Endothelial cell of umbilical vein (primary cell): Measurements from ENCODE around the gene NFE2L1. TPM values are rescaled to one million over a fixed set of nuclear protein-coding genes. Genes with fewer than 3 reads are reported as not detected.
"Not testable (repeated sequence)": the region's sequence is repeated elsewhere in the genome, so short reads cannot be mapped to it uniquely, and the experiment has no call there.

Experiments used
- BruUV-seq: library from RNA; stranded (reverse); fragments of 400-500 nt; replicated peaks from 2 replicates; lab custom pipeline; 2021; lab: Mats Ljungman, UMichigan
- CTCF ChIA-PET: fragments of 300-600, 350-600 bp; sonication (Branson Sonifier 250); formaldehyde crosslinking; loops from one replicate; lab custom pipeline; 2021; ENCODE audit warnings: antibody characterized with exemption, inconsistent platforms; lab: Charles Lee
- POLR2A ChIA-PET: fragments of 300-600, 350-600 bp; sonication (Branson Sonifier 250); formaldehyde crosslinking; loops from one replicate; lab custom pipeline; 2021; ENCODE audit warnings: antibody characterized with exemption, inconsistent platforms; lab: Charles Lee
- DNase-seq: peaks from one replicate; pipeline ENCODE4 v3.0.0-alpha.2; 2011; ENCODE audit warnings: low read depth, low spot score
- FAIRE-seq: peaks from 2 replicates; lab custom pipeline; 2011; peaks lifted over from hg19 to GRCh38; lab: Jason Lieb, UNC
- H2AFZ ChIP-seq: 2 replicates; pipeline ENCODE4 v1.6.0; 2012; ENCODE audit warnings: low read depth, low read length, control low read depth, inconsistent platforms
- H3K27ac ChIP-seq: 2 replicates; pipeline ENCODE4 v1.5.1; 2011; ENCODE audit warnings: low read depth, mild to moderate bottlenecking, control low read depth, low read length, moderate library complexity; ENCODE audit not compliant: insufficient read depth
- H3K27me3 ChIP-seq, 2 experiments: 2 replicates each; pipeline versions ENCODE4 v1.6.0 to v1.6.1; 2011; ENCODE audit warnings: low read length in 2 of 2, mixed read lengths in 1 of 2; ENCODE audit not compliant: control insufficient read depth in 2 of 2, insufficient read depth in 2 of 2
- H3K36me3 ChIP-seq, 2 experiments: 2 replicates in 1 of 2; 3 replicates in 1 of 2; pipeline ENCODE4 v1.5.1; 2011; ENCODE audit warnings: low read length in 2 of 2, mild to moderate bottlenecking in 1 of 2, moderate library complexity in 1 of 2; ENCODE audit not compliant: control insufficient read depth in 2 of 2, insufficient read depth in 2 of 2; ENCODE audit errors: extremely low read depth in 1 of 2
- H3K4me1 ChIP-seq: 3 replicates; pipeline ENCODE4 v1.5.1; 2011; ENCODE audit warnings: mild to moderate bottlenecking, low read length; ENCODE audit not compliant: control insufficient read depth, insufficient read depth; ENCODE audit errors: extremely low read depth
- H3K4me2 ChIP-seq: 2 replicates; pipeline ENCODE4 v1.6.1; 2011; ENCODE audit warnings: low read length, control low read depth, mixed read lengths; ENCODE audit not compliant: insufficient read depth
- H3K4me3 ChIP-seq, 3 experiments: fragments of 200-600 bp in 1 of 3; sonication (generic), shearing (Covaris generic) in 1 of 3; replicated peaks in 1 of 3; 2 replicates each; pipeline ENCODE4 v1.5.1; 2011 to 2016; ENCODE audit warnings: control low read depth in 3 of 3, low read length in 3 of 3, mild to moderate bottlenecking in 2 of 3, inconsistent platforms in 1 of 3, low read depth in 1 of 3, moderate library complexity in 1 of 3; ENCODE audit not compliant: insufficient read depth in 1 of 3
- H3K79me2 ChIP-seq: 2 replicates; pipeline ENCODE4 v1.6.0; 2012; ENCODE audit warnings: low read length, inconsistent platforms; ENCODE audit not compliant: control insufficient read depth, insufficient read depth
- H3K9ac ChIP-seq: replicated peaks from 2 replicates; pipeline ENCODE3; 2011; ENCODE audit warnings: low read length, control low read depth; ENCODE audit not compliant: insufficient read depth; ENCODE audit errors: extremely low read depth
- H3K9me1 ChIP-seq: replicated peaks from 3 replicates; pipeline ENCODE4 v1.6.0; 2011; ENCODE audit warnings: mild to moderate bottlenecking, low read length; ENCODE audit not compliant: control insufficient read depth, insufficient read depth; ENCODE audit errors: extremely low read depth
- H3K9me3 ChIP-seq: replicated peaks from 2 replicates; pipeline ENCODE4 v1.5.1; 2012; ENCODE audit warnings: low read length, inconsistent platforms; ENCODE audit not compliant: control insufficient read depth, insufficient read depth
- H4K20me1 ChIP-seq: replicated peaks from 2 replicates; pipeline ENCODE3; 2011; ENCODE audit warnings: mild to moderate bottlenecking, low read length; ENCODE audit not compliant: control insufficient read depth, insufficient read depth; ENCODE audit errors: extremely low read depth
- CTCF ChIP-seq, 2 donors: IDR thresholded peaks; 1 replicate in 1 of 2; 2 replicates in 1 of 2; pipeline ENCODE4 v1.5.1; 2011; ENCODE audit warnings: low read length in 2 of 2, mild to moderate bottlenecking in 2 of 2, moderate library complexity in 2 of 2, control low read depth in 1 of 2, inconsistent platforms in 1 of 2, low read depth in 1 of 2; ENCODE audit not compliant: insufficient read depth in 1 of 2; ENCODE audit errors: extremely low read depth in 1 of 2
- EZH2 ChIP-seq: IDR thresholded peaks from 2 replicates; pipeline ENCODE4 v1.6.1; 2012; ENCODE audit warnings: borderline replicate concordance, low read depth, mild to moderate bottlenecking, moderate library complexity, low read length, inconsistent platforms; ENCODE audit not compliant: severe bottlenecking
- FOS ChIP-seq: IDR thresholded peaks from 2 replicates; pipeline ENCODE4 v1.6.1; 2011; ENCODE audit warnings: mild to moderate bottlenecking, low read length, moderate library complexity, borderline replicate concordance; ENCODE audit not compliant: insufficient read depth
- GATA2 ChIP-seq: IDR thresholded peaks from 2 replicates; pipeline ENCODE4 v1.7.0; 2011; ENCODE audit warnings: low read depth, mild to moderate bottlenecking, moderate library complexity, mixed read lengths, low read length; ENCODE audit not compliant: insufficient read length, insufficient read depth
- JUN ChIP-seq: IDR thresholded peaks from 2 replicates; pipeline ENCODE4 v1.6.1; 2011; ENCODE audit warnings: borderline replicate concordance, low read depth; ENCODE audit not compliant: insufficient read length, insufficient read depth
- MAX ChIP-seq: IDR thresholded peaks from 2 replicates; pipeline ENCODE4 v1.6.1; 2011; ENCODE audit not compliant: insufficient read depth, insufficient read length
- MYC ChIP-seq: IDR thresholded peaks from one replicate; pipeline ENCODE4 v1.6.1; 2011; ENCODE audit warnings: mild to moderate bottlenecking, low read depth, low read length
- POLR2AphosphoS5 ChIP-seq: IDR thresholded peaks from 2 replicates; pipeline ENCODE4 v1.6.1; 2012; ENCODE audit warnings: low read depth, mild to moderate bottlenecking, control low read depth, low read length, moderate library complexity; ENCODE audit not compliant: insufficient read depth
- dilution Hi-C: fragments of 300-500 bp; cut with MboI; formaldehyde crosslinking; loops from one replicate; pipeline ENCODE4 v1.15.0; 2019; ENCODE audit warnings: low sequenced_read_pairs; ENCODE audit not compliant: extremely low pct_ligation_motif_present
- intact Hi-C: fragments of 100-400 bp; cut with micrococcal nuclease; formaldehyde crosslinking; loops from one replicate; pipeline ENCODE4 v1.10.0; 2022
- polyA plus RNA-seq, 4 experiments: library from polyadenylated mRNA; depleted of rRNA in 3 of 4; stranded (reverse) in 3 of 4; unstranded in 1 of 4; fragments of >200 nt; gene quantifications; 2 replicates each; pipeline versions ENCODE4 v1.2.1 to v1.2.3, GENCODE V29; 2011 to 2012; ENCODE audit warnings: missing spikeins in 1 of 4
- total RNA-seq: library from RNA; stranded (reverse); gene quantifications from 2 replicates; pipeline ENCODE4 v1.2.3, GENCODE V29; 2021

NFE2L1 gene
- total and polyA plus RNA-seq, 2 donors (not counting 3 experiments of a cell fraction or from before 2014, with no cell fraction given), result 187 to 236 TPM

GRCh38 chr17:48071654-48072053, 23.5 kb downstream of the NFE2L1 start:
- intact Hi-C loops, result no loop called here
- H3K4me1 ChIP-seq, result peaks cover 5% of the 10 kb centered on the region
- ChIA-PET CTCF (interaction anchor here (0.7 to 11.5 kb wide), 3 partner anchors 15 to 43 kb away, joined by 4 to 210 read pairs (median 4); no protein-coding TSS in a partner anchor), POLR2A (no interaction called here)
- BruUV-seq, result no TSS peak
- FAIRE-seq (no peak), DNase-seq (no peak)
- peaks cover 2% of the 10 kb centered on the region for H4K20me1 ChIP-seq
- H3K9ac ChIP-seq, result no peak overlapping the region
- H3K79me2 ChIP-seq, result no peaks in the 10 kb centered on the region
- H3K27ac ChIP-seq, result no peak overlapping the region
- H2AFZ ChIP-seq, result no peak overlapping the region
- H3K36me3 ChIP-seq, result peaks cover 10 to 14% of the 10 kb centered on the region in 2 experiments
- no peaks in the 10 kb centered on the region for H3K9me1 ChIP-seq
- TF ChIP-seq JUN, result no peak
- TF ChIP-seq MAX, result no peak
- TF ChIP-seq MYC, result no peak
- no peak for TF ChIP-seq EZH2
- no peak for TF ChIP-seq CTCF (IDR thresholded peaks at IDR 0.05; ENCODE audit: extremely low read depth in 1 of 2, insufficient read depth in 1 of 2, low read depth in 1 of 2, low read length in 2 of 2)
- TF ChIP-seq GATA2, result no peak
- TF ChIP-seq FOS, result no peak
- TF ChIP-seq POLR2AphosphoS5, result no peak
- H3K4me3 ChIP-seq, result no peak overlapping the region
- dilution Hi-C loops, result no loop called here
- H3K27me3 ChIP-seq, result no peaks in the 10 kb centered on the region
- H3K9me3 ChIP-seq, result no peaks in the 10 kb centered on the region
- no peak overlapping the region for H3K4me2 ChIP-seq

DNA sequence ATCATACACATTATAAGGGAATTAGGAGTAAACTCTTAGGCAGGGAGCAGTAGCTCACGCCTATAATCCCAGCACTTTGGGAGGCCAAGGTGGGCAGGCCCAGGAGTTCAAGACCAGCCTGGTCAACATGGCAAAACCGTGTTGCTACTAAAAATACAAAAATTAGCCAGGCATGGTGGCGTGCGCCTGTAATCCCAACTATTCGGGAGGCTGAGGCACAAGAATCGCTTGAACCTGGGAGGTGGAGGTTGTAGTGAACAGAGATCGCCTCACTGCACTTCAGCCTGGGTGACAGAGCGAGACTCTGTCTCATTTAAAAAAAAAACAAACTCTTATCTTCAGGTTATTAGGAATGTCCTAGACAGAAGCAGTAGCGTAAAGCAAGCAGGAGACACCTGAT, 24.7 kb downstream of the NFE2L1 start:
- BruUV-seq, H4K20me1 ChIP-seq, H3K9me3 ChIP-seq, dilution Hi-C loops, H3K9ac ChIP-seq, H3K9me1 ChIP-seq, H3K79me2 ChIP-seq, DNase-seq, intact Hi-C loops, H3K4me1 ChIP-seq, FAIRE-seq, H2AFZ ChIP-seq, H3K4me2 ChIP-seq, H3K4me3 ChIP-seq, H3K27me3 ChIP-seq, POLR2A ChIA-PET, H3K27ac ChIP-seq: not testable (repeated sequence)
- CTCF ChIA-PET, result interaction anchor here (0.6 to 11.5 kb wide), 6 partner anchors 11 to 59 kb away, joined by 3 to 210 read pairs (median 11); partner anchors contain the start of gene NFE2L1
- H3K36me3 ChIP-seq, result peaks cover 11 to 14% of the 10 kb centered on the region in 2 experiments
